ENCODE results near the gene SIX1.
A peak's percentile ranks its signal among the peaks of the same experiment; 100 is the strongest.

The SIX1 gene

GRCh38 chr14:60648934-60649874 is at the start of gene SIX1:
TSS of gene SIX1 (minus strand) at chr14:60649477. CDS start at chr14:60649189, 288 bp downstream.
- TF ChIP-seq ZNF70 (CRISPR knock-in tag; IDR thresholded peaks at IDR 0.05): no peak
- no peak for TF ChIP-seq ZNF565 (CRISPR knock-in tag; conservative IDR thresholded peaks at IDR 0.05; ENCODE audit: low read depth)
- no peak for TF ChIP-seq BACH2 (CRISPR knock-in tag; IDR thresholded peaks at IDR 0.05; ENCODE audit: borderline replicate concordance)
- no peak for TF ChIP-seq ISL1 (CRISPR knock-in tag; IDR thresholded peaks at IDR 0.05)
- TF ChIP-seq TSHZ2 (CRISPR knock-in tag; IDR thresholded peaks at IDR 0.05): no peak
- no peak for TF ChIP-seq CSDC2 (CRISPR knock-in tag; IDR thresholded peaks at IDR 0.05)
- TF ChIP-seq OSR1 (CRISPR knock-in tag; IDR thresholded peaks at IDR 0.05): no peak
- no peak for TF ChIP-seq ZFP3 (CRISPR knock-in tag; IDR thresholded peaks at IDR 0.05)
- TF ChIP-seq, protein P1, sequence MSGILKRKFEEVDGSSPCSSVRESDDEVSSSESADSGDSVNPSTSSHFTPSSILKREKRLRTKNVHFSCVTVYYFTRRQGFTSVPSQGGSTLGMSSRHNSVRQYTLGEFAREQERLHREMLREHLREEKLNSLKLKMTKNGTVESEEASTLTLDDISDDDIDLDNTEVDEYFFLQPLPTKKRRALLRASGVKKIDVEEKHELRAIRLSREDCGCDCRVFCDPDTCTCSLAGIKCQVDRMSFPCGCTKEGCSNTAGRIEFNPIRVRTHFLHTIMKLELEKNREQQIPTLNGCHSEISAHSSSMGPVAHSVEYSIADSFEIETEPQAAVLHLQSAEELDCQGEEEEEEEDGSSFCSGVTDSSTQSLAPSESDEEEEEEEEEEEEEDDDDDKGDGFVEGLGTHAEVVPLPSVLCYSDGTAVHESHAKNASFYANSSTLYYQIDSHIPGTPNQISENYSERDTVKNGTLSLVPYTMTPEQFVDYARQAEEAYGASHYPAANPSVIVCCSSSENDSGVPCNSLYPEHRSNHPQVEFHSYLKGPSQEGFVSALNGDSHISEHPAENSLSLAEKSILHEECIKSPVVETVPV (CRISPR knock-in tag; IDR thresholded peaks at IDR 0.05): no peak
- TF ChIP-seq, protein P2, sequence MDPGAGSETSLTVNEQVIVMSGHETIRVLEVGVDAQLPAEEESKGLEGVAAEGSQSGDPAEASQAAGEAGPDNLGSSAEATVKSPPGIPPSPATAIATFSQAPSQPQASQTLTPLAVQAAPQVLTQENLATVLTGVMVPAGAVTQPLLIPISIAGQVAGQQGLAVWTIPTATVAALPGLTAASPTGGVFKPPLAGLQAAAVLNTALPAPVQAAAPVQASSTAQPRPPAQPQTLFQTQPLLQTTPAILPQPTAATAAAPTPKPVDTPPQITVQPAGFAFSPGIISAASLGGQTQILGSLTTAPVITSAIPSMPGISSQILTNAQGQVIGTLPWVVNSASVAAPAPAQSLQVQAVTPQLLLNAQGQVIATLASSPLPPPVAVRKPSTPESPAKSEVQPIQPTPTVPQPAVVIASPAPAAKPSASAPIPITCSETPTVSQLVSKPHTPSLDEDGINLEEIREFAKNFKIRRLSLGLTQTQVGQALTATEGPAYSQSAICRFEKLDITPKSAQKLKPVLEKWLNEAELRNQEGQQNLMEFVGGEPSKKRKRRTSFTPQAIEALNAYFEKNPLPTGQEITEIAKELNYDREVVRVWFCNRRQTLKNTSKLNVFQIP (CRISPR knock-in tag; IDR thresholded peaks at IDR 0.05; ENCODE audit: borderline replicate concordance, low read depth): no peak
- no peak for TF ChIP-seq PATZ1 (CRISPR knock-in tag; IDR thresholded peaks at IDR 0.05; ENCODE audit: borderline replicate concordance)
- TF ChIP-seq ZNF8 (CRISPR knock-in tag; IDR thresholded peaks at IDR 0.05): no peak
- no peak for TF ChIP-seq RARB (CRISPR knock-in tag; IDR thresholded peaks at IDR 0.05)
- TF ChIP-seq ESRRG (CRISPR knock-in tag; IDR thresholded peaks at IDR 0.05): no peak
- no peak for TF ChIP-seq TOX (CRISPR knock-in tag; IDR thresholded peaks at IDR 0.05; ENCODE audit: borderline replicate concordance)
- no peak for TF ChIP-seq GLIS3 (CRISPR knock-in tag; IDR thresholded peaks at IDR 0.05)
- TF ChIP-seq TCF4 (CRISPR knock-in tag; IDR thresholded peaks at IDR 0.05; ENCODE audit: borderline replicate concordance): no peak
- TF ChIP-seq, protein P3, sequence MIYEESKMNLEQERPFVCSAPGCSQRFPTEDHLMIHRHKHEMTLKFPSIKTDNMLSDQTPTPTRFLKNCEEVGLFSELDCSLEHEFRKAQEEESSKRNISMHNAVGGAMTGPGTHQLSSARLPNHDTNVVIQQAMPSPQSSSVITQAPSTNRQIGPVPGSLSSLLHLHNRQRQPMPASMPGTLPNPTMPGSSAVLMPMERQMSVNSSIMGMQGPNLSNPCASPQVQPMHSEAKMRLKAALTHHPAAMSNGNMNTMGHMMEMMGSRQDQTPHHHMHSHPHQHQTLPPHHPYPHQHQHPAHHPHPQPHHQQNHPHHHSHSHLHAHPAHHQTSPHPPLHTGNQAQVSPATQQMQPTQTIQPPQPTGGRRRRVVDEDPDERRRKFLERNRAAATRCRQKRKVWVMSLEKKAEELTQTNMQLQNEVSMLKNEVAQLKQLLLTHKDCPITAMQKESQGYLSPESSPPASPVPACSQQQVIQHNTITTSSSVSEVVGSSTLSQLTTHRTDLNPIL (CRISPR knock-in tag; IDR thresholded peaks at IDR 0.05; ENCODE audit: low read depth): no peak
- peak; percentile 79 for ATAC-seq

DNA sequence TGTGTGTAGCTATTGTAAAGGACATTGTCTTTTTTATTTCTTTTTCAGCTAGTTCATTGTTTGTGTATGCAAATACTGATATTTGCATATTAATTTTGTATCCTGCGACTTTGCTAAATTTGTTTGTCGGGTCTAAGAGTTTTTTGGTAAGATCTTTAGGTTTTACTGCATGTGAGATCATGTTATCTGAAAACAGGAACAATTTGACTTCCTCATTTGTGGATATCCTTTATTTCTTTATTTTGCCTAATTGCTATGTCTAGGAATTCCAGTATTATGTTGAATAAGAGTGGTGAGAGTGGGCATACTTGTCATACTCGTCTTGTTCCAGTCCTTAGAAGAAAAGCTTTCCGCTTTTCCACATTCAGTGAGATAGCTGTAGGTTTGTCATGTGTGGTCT is 46.0 kb upstream of the SIX1 start:
- ATAC-seq: no peak
- no peak for TF ChIP-seq BACH2 (CRISPR knock-in tag; IDR thresholded peaks at IDR 0.05; ENCODE audit: borderline replicate concordance)
- no peak for TF ChIP-seq GLIS3 (CRISPR knock-in tag; IDR thresholded peaks at IDR 0.05)
- no peak for TF ChIP-seq ESRRG (CRISPR knock-in tag; IDR thresholded peaks at IDR 0.05)
- no peak for TF ChIP-seq RARB (CRISPR knock-in tag; IDR thresholded peaks at IDR 0.05)
- no peak for TF ChIP-seq TOX (CRISPR knock-in tag; IDR thresholded peaks at IDR 0.05; ENCODE audit: borderline replicate concordance)
- TF ChIP-seq ZFP3 (CRISPR knock-in tag; IDR thresholded peaks at IDR 0.05): no peak
- TF ChIP-seq PATZ1 (CRISPR knock-in tag; IDR thresholded peaks at IDR 0.05; ENCODE audit: borderline replicate concordance): no peak

All from SK-N-SH treated with all-trans-retinoic acid at 6 μM for 48 hours (cell line).